Cardiac fibroblast (primary cell): ENCODE measurements around the gene GJB4.

Experiments
- DNase-seq, 2 donors: peaks; one replicate each; pipeline versions ENCODE4 v3.0.0 to v3.0.0-alpha.2; 2010; ENCODE audit warnings: low read depth in 2 of 2
- H3K4me3 ChIP-seq, 2 donors: replicated peaks in 1 of 2; 1 replicate in 1 of 2; 2 replicates in 1 of 2; pipeline ENCODE4 v1.5.1; 2011; ENCODE audit warnings: low read depth in 2 of 2, low read length in 2 of 2, mild to moderate bottlenecking in 2 of 2, moderate library complexity in 1 of 2
- TF ChIP-seq, protein P1 (sequence below): IDR thresholded peaks from one replicate; pipeline ENCODE4 v1.5.1; 2011; ENCODE audit warnings: low read depth, mild to moderate bottlenecking, low read length, inconsistent platforms

Gene GJB4

GRCh38 chr1:34759503-34760357, at the start of gene GJB4:
TSS of gene GJB4 (plus strand) at chr1:34759740. CDS start at chr1:34761255, 1,515 bp downstream.
- no peak for DNase-seq
- no peak within 1 kb of the TSS for H3K4me3 ChIP-seq
- TF ChIP-seq, protein P1, sequence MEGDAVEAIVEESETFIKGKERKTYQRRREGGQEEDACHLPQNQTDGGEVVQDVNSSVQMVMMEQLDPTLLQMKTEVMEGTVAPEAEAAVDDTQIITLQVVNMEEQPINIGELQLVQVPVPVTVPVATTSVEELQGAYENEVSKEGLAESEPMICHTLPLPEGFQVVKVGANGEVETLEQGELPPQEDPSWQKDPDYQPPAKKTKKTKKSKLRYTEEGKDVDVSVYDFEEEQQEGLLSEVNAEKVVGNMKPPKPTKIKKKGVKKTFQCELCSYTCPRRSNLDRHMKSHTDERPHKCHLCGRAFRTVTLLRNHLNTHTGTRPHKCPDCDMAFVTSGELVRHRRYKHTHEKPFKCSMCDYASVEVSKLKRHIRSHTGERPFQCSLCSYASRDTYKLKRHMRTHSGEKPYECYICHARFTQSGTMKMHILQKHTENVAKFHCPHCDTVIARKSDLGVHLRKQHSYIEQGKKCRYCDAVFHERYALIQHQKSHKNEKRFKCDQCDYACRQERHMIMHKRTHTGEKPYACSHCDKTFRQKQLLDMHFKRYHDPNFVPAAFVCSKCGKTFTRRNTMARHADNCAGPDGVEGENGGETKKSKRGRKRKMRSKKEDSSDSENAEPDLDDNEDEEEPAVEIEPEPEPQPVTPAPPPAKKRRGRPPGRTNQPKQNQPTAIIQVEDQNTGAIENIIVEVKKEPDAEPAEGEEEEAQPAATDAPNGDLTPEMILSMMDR = no peak

DNA sequence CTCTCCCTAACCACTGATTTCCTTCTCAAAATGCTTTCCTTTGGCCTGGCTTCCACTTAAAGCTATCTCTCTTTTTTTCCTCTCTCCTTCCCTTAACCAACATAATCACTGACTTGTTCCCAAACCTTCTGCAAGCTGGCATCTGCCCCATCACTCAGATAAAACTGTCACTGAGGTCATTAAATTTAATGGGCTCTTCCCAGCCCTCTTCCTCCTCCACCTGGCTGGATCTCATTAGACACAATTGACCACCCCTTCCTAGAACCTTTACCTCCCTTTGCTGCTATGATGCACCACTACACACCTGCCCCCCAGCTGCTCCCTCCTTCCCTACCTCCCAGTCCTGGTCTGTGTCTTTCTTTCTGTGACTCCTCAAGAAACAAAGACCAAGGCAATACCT, 48.7 kb upstream of the GJB4 start:
- TF ChIP-seq, protein P1 = no peak

GRCh38 chr1:34711485-34711884, 48.1 kb upstream of the GJB4 start:
- H3K4me3 ChIP-seq = no peak overlapping the region
- TF ChIP-seq, protein P1 = no peak
- DNase-seq = no peak

More for the DNA sequence above, 48.7 kb upstream of the GJB4 start:
- H3K4me3 ChIP-seq = no peak overlapping the region
- no peak for DNase-seq

GRCh38 chr1:34712007-34712688, 47.4 kb upstream of the GJB4 start:
- TF ChIP-seq, protein P1 = no peak
- DNase-seq = no peak

GRCh38 chr1:34713443-34713842, 46.1 kb upstream of the GJB4 start:
- no peak overlapping the region for H3K4me3 ChIP-seq
- TF ChIP-seq, protein P1 = no peak
- no peak for DNase-seq

More at GRCh38 chr1:34712007-34712688, 47.4 kb upstream of the GJB4 start:
- H3K4me3 ChIP-seq = no peak overlapping the region

DNA sequence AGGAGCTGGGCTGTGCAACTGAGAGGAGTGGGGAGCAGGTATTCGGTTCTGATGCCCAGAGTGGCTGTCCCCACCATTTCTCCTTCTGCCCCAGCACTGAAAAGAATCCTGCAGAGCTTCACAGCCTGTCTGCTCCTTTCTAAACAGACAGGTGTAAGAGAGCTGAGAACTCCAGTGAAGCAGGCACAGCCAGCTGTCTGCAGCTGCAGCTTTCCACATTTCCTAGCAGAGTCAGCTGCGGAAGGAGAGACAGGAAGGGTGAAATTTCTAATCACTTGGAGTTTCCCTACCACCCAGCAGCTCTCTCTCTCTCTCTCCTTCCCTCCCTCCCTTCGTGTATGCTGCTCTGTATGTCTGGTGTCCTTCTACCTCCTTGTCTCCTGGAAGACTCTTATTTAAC, 45.2 kb upstream of the GJB4 start:
- no peak for DNase-seq
- TF ChIP-seq, protein P1 = no peak
- H3K4me3 ChIP-seq = no peak overlapping the region
